ENCODE data around the gene KIF21B.

- no peak for TF ChIP-seq CTCF (conservative IDR thresholded peaks at IDR 0.05; ENCODE audit: low read depth, low read length)
- no peak for TF ChIP-seq BHLHE40 (IDR thresholded peaks at IDR 0.05; ENCODE audit: low read depth, low read length)
- no peak for TF ChIP-seq SMC3 (IDR thresholded peaks at IDR 0.05; ENCODE audit: low read depth, low read length)
- TF ChIP-seq FOS (IDR thresholded peaks at IDR 0.05; ENCODE audit: low read depth, low read length), result no peak
- TF ChIP-seq CEBPB (IDR thresholded peaks at IDR 0.05; ENCODE audit: low read depth, low read length), result no peak
- TF ChIP-seq RFX5 (IDR thresholded peaks at IDR 0.05; ENCODE audit: low read depth, low read length), result no peak
- no peak for TF ChIP-seq POLR2A (IDR thresholded peaks at IDR 0.05; ENCODE audit: low read depth, low read length)
- TF ChIP-seq USF2 (IDR thresholded peaks at IDR 0.05; ENCODE audit: low read depth, low read length), result no peak
- TF ChIP-seq RCOR1 (IDR thresholded peaks at IDR 0.05; ENCODE audit: insufficient replicate concordance, low read length), result no peak
- TF ChIP-seq MAZ (IDR thresholded peaks at IDR 0.05; ENCODE audit: borderline replicate concordance, low read depth, low read length), result no peak
- TF ChIP-seq MXI1 (IDR thresholded peaks at IDR 0.05; ENCODE audit: borderline replicate concordance, low read depth, low read length), result no peak
- TF ChIP-seq RAD21 (IDR thresholded peaks at IDR 0.05; ENCODE audit: low read length), result no peak
Observed at GRCh38 chr1:201034671-201035070, 11.2 kb upstream of the KIF21B start.

Data from IMR-90 (cell line).